Stimulated activated CD4-positive, alpha-beta T cell treated with anti-CD3 and anti-CD28 coated beads, TNF-alpha, amount 100 ng/mL, for 4 hours (primary cell): ENCODE data around the gene SMYD3.
"Not testable (repeated sequence)": the region's sequence is repeated elsewhere in the genome, so short reads cannot be mapped to it uniquely, and the experiment has no call there.

Experiments used
- DNase-seq, 3 experiments: peaks; one replicate each; pipeline ENCODE4 v3.0.0-alpha.2; 2020; ENCODE audit warnings: low read depth in 3 of 3

The SMYD3 gene

DNA sequence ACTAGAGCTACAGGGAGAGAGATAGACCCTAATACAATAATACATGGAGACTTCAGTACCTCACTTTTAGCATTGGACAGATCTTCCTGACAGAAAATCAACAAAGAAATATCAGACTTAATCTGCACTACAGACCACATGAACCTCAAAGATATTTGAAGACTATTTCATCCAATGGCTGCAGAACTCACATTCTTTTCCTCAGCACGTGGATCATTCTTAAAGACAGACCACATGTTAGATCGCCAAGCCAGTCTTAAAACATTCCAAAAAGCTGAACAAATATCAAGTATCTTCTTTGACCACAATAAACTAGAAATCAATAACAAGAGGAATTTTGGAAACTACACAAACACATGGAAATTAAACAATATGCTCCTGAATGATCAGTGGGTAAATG lies 776.3 kb downstream of the SMYD3 start:
- no peak for DNase-seq

DNA sequence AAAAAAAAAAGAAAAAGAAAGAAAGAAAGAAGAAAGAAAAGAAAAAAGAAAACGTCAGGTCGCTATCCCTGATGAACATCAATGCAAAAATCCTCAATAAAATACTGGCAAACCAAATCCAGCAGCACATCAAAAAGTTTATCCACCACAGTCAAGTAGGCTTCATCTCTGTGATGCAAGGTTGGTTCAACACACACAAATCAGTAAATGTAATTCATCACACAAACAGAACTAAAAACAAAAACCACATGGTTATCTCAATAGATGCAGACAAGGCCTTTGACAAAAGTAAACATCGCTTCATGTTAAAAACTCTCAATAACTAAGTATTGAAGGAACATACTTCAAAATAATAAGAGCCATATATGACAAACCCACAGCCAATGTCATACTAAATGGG lies 779.0 kb downstream of the SMYD3 start:
- DNase-seq = not testable (repeated sequence)

DNA sequence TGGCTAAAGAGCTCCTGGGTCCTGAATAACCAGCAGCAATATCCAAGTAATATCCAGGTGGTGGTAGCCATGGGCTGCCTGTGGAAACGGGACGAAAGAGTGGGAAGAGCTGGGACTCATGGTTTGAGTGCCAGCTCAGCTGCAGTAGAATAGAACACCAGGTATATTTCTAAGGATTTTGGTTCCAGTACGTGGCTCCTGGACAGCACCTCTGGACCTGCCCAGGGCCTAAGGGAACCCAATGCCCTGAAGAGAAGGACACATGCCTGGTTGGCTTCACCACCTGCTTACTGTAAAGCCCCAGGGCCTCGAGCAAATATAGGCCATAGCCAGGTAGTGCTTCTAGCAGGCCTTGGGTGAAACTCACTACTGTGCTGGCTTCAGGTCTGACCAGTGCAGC lies 785.6 kb downstream of the SMYD3 start:
- no peak for DNase-seq

DNA sequence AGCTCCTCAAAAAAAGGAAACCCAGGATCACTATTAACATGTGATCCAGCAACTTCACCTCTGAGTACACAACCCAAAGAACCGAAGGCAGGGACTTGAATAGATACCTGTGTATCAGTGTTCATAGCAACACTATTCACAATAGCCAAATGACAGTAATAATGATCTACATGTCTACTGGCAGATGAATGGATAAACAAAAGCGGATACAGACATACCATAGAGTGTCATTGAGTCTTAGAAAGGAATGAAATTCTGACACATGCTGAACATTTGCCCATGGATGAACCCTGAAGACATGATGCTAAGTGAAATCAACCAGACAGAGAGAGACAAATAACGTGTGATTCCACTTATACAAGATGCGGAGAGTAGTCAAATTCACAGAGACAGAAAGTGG lies 788.1 kb downstream of the SMYD3 start:
- DNase-seq = no peak

DNA sequence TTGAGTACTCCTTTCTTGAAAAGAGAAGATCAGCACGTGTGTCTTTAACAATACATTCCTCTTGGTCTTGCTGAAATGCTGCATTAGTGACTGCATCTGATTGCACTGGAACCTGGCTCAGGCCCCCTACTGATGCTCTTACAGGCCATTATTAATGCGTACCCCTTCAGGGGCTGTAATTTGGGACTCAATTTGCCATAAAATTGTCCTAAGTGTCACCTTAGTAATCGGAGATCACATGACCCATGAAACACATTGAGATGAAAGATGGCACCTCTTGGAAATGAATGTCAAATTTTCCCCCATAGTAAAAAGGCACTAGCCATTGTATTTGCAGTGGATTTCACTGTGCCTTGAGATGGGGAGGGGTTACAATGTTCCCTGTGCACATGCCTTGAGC lies 789.0 kb downstream of the SMYD3 start:
- no peak for DNase-seq

DNA sequence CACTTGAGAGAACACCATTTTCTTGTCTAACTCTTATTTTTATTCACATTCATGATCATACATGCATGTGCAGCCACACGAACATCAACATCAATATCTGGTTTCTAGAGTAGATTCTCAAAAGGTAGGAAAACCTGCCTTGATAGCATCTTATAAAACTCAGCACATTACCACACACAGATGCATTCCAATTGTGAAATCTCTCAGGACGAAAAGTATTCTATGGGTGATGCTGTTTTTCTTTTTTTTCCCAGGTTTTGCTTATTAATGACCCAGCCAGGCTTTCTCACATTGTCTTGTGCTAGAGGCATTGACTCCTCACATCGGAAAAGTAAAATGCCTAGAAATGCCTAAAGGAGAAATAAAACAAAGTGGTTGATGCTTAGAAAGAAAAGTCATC lies 789.5 kb downstream of the SMYD3 start:
- no peak for DNase-seq

DNA sequence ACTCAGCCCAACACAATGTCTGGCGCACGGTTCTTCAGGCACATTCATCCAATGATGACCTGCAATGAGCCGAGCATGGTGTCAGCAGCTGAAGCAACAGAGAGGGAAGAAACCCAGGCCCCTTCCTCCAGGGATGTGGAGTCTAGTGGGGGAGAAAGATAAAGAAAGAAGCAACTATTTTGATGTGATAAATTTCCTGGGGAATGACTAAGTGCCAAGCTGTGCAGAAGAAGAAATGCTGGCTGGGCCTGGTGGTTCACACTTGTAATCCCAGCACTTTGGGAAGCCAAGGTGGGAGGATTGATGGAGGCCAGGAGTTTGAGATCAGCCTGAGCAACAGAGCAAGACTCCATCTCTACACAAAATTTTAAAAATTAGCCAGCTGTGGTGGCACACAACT lies 790.5 kb downstream of the SMYD3 start:
- DNase-seq = no peak

DNA sequence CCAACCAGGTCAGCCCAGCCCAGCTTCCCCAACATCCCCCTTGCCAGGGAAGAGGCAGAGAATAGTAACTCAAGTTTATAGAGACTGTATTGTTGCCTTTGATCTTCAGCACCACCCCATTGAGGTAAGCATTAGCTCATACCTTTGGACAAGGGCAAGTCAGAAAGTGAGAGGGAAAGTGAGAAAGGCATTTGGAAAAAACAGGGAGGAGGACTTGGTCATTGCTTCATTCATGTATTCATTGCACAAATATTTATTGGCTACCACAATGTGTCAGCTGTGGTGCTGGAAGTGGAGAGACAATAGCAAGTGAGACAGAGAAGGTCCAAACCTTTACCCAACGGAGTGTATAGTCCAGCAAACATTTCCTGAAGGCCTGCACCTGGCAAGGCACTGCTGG lies 791.1 kb downstream of the SMYD3 start:
- DNase-seq = no peak

DNA sequence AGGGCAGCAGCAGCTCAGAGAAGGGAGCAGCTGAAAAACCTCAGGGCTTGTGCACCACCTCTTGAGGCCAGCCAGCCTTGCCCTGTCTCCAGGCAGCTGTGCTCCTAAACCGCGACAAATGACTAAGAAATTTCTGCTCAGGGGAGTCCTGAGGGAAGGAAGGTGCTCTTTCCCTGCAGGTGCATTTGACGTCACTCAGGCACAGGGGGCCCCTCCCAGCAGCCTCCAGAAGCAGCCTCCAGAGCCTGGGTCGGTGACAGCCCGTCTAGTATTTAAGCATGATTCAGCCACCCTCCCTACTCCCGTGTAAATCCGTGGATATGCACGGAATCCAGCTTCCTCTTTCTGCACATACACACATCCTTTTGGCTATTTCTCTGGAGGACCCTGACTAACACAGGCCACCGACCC lies 791.8 kb downstream of the SMYD3 start:
- no peak for DNase-seq

DNA sequence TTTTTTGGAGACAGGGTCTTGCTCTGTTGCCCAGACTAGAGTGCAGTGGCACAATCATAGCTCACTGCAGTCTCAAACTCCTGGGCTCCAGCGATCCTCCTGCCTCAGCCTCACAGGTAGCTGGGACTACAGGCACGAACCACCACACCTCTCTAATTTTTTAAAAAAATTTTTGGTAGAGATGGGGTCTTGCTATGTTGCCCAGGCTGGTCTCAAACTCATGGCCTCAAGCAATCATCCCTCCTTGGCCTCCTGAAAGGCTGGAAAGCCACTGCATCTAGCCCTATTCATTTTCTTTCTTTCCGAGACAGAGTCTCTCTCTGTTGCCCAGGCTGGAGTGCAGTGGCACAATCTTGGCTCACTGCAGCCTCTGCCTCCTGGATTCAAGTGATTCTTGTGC lies 793.1 kb downstream of the SMYD3 start:
- not testable (repeated sequence) for DNase-seq

DNA sequence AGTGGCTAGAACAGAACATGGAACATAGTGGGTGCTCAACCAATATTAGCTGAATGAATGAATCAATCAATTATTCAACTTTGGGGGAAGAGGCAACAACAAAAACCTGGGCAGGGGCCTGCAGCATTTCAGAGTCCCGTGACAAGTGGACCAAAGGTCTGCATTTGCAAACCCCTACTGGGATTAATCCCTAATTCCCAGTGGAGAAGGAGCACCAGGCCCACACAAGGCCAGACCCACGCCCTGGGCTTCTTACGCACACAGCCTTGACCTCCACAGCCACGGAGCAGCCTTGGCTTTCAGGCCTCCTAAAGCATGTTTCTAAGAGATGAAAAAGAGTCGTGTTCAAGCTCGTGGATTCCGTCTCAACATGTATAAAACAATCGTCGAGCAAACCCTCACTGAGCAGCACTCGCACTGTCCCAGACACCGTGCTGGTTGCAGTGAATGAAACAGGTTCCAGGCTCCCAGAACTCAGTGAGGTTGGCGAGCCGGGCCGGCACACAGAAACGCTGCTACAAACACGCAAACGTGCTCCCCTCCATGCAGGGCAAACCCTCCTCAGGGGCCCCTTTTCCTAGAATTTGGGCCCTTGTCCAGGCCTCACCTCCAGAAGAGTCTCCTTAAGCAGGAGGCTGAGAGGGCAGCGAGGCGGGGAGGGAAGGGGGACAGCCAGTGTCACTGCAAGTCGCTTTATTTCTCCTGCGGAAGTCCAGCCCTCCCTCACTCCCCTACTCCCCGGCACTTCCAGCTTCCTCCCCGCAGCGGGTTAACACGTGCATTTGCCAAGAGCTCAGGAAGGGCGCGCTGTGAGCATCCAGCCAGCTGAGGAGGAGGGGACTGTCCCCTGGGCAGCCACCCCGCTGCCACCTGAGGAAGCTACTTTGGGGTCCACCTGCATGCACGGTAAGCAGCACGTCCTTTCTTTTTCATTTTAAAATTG lies 795.8 kb downstream of the SMYD3 start:
- DNase-seq = no peak

DNA sequence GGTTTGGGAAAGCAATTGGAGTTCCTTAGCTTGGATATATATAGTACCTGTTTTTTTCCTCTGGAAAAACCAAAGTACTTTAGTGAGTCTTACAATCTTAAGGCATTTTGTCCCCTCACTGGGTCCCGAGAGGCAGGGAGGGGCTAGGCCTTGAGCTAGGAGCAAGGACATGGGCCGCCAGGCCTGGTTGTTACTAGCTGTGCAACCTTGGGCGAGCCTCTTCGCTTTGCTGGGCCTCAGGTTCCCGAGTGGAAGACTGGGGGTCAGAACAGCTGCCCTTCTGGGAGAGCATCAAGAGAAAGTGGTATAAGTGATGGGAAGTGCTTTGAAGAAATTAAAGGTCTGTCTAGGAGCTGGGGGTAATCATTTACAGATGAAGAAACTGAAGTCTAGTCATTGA lies 799.1 kb downstream of the SMYD3 start:
- DNase-seq = no peak

DNA sequence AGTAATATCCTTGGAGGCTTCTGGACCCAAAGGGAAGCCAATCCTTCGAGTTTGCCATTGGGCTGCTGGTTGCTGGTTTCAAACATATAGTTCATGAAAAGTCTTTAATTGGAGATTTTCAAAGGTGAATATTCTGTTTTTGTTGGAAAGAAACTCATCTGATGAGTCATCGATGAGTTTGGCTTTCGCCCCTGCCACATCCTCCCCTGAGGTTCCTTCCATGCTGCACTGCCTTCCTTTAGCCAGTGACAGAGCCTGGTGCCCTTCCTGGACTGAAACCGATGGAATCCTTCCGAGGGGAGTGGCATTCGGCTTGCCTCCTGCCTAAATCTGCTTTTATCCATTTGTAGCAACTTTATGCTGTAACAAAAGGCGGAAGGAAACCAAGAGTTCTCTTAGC lies 802.3 kb downstream of the SMYD3 start:
- DNase-seq = no peak

DNA sequence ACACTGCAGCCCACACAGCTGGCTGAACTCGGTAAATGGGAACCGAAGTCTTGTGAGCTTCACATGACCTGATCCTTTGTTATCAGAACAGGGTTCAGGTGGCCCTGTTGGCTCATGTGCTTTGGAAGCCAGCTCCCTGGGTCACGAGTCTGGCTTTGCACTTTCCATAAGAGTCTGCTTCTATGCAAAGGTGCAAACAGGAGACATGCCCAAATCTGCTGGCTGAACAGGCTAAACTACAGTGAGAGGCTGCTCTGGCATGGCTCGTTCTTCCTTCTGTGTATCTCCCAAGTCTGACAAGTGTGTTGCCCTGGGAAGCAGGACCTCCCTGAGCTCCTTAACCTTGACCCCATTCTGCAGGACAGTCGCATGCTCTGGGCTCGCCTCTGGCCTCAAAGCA lies 802.7 kb downstream of the SMYD3 start:
- DNase-seq = no peak

DNA sequence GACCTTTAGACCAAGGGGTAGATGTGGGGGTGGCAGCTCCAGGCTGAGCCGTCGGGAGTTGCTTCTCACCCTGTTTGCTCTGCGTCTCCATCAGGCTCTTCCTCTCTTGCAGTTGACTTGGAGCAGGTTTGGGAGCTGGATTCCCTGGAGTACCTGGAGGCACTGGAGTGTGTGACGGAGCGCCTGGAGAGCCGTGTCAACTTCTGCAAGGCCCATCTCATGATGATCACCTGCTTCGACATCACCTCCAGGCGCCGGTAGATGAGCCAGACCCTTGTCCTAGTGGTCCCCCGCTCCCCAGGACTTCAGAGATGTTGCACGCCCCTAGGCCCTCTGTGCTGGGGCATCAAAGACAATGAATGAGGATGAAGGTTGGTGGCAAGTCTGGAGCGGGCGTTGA lies 804.7 kb downstream of the SMYD3 start:
- no peak for DNase-seq

DNA sequence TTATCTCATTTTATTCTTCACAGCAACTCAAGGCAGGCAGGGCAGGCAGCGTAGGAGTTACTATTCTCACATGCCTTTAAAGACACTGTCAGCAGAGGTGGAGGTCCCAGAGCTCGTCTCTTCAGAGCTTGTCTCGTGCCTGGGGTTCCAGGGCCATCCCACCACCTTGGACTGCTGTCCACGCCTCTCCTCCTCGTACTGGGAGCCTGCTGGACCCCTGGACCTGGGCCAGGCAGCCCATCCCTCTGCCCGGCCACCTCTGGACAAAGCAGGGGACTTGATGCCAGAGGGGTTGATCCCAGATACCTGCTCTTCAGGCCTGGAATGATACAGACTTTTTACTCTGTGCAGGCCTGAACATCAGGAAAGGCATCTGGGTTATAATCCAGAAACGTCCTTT lies 805.4 kb downstream of the SMYD3 start:
- no peak for DNase-seq

DNA sequence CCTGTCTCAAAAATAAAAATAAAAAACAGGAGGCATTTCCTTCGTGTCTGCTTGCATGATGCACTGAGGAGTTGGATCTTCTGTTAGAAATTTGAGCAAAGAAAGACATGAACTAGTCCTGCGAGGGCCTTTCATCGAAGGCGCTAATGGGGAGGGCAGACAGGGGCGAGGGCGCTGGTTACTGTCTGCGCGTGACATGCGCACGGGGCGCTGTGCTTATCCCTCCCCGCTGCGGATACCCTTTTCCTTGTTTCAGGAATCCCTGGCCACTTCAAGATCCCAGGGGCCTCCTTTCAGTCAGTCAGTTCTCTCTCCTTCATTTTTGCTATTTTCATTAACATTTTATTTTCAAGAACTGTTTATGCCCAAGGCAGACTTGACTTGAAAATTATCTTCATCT lies 806.4 kb downstream of the SMYD3 start:
- no peak for DNase-seq
